Raji (cell line): ENCODE data around the gene SLBP.

Source experiments
- POLR2A ChIP-seq: IDR thresholded peaks from 2 replicates; pipeline ENCODE4 v1.6.1; 2011; ENCODE audit warnings: low read depth, low read length, control low read depth; ENCODE audit not compliant: insufficient read depth

SLBP gene

DNA sequence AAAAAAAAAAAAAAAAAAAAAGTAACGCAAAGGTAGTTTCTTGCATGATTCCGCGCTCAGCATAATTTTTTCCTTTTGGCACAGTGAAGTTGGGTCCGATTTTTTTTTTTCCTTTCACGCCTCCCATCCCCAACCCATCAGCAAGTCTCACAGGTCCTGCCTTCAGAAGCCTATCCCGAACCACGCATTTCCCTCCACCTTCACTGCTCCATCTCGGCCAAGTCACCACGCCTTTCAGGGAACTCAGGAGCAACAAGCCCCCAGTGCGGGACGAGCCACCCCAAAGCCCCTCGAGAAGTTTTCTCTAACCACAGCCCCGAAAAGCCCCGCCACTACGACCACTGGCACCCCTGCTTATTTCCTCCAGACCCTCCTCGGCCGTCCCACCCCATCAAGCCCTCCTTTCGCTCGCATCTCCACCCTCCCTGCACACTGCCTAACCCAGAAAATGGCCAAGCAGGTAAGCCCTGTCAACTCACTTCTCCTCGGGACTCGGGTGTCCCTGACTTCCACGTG, 1.0 kb downstream of the SLBP start:
- no peak for TF ChIP-seq POLR2A

GRCh38 chr4:1708581-1708980, 3.5 kb downstream of the SLBP start:
- TF ChIP-seq POLR2A = no peak

- TF ChIP-seq POLR2A = no peak
These were observed 5.8 kb downstream of the SLBP start for GRCh38 chr4:1706358-1706757.

DNA sequence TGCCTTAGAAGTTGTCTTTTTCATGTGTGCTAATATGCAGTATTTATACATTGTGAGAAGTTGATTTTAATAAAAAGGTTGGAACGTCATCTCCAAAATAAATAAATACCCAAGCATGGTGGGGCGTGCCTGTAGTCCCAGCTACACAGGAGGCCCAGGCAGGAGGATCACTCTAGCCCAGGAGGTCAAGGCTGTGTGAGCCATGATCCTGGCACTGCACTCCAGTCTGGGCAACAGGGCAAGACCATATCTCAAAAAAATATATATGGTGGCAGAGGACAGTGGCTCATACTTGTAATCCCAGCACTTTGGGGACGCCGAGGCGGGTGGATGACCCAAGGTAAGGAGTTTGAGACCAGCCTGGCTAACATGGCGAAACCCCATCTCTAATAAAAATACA, 6.4 kb downstream of the SLBP start:
- no peak for TF ChIP-seq POLR2A

DNA sequence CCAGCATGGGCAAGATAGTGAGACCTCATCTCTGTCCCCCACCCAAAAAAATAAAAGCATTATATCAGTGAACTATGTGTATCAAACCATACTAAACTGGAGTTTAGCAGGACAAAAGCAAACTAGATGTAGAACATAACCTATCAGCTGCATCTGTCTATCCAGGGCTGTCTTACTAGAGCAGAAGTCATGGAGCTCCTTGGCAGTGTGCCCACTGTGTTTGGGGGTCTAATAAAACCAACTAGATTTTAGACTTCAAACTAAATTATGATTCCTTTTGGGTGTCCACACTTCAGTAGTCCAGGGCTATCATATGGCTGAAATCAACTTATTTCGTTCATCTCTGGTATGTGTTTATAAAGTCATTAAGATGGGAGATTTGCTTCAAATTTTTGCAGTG, 8.3 kb downstream of the SLBP start:
- TF ChIP-seq POLR2A = no peak

GRCh38 chr4:1695913-1696312, 16.2 kb downstream of the SLBP start:
- no peak for TF ChIP-seq POLR2A

DNA sequence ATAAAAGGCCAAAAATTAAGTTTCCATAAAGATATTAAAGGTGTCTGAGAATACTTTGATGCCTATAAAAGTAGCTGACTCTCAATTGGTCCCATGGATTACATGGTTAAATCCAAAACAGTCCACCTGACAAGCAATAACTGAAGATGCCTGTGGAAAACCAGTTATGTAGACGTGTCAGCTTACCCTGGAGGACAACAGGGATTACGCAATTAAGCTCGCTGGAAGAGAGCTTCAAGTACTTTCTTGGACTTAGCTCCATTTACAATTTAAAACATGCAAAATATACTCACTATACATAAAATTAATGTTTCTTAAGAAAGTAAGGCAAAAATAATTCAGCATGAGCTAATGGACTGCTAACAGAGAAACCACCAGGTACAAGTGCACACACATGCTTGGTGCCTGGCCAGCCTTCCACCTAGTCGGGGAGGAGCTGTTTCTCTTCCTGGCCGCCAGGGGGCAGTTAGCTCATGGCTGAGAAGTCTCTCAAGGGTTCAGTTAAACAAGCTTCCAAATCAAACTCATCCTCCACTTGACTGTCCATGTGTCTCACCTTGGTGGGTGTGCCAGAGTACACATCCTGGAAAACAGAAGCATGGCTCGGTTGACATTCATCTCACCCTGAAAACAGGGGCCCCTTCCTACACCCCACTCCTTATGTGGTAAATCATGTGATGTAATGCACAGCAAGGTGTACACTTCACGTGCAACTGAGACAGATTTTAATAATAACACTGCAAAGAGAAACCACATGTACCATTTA, 18.8 kb downstream of the SLBP start:
- TF ChIP-seq POLR2A = no peak

- no peak for TF ChIP-seq POLR2A
These were observed 20.3 kb downstream of the SLBP start for GRCh38 chr4:1691737-1692373.

- no peak for TF ChIP-seq POLR2A
These were observed 21.4 kb downstream of the SLBP start for GRCh38 chr4:1690698-1691097.

- TF ChIP-seq POLR2A = no peak
These were observed 25.6 kb downstream of the SLBP start for GRCh38 chr4:1686440-1687036.

- no peak for TF ChIP-seq POLR2A
These were observed 26.6 kb downstream of the SLBP start for GRCh38 chr4:1685235-1686150.

- no peak for TF ChIP-seq POLR2A
These were observed 27.4 kb downstream of the SLBP start for GRCh38 chr4:1684506-1685234.

- TF ChIP-seq POLR2A = no peak
These were observed 28.2 kb downstream of the SLBP start, which contains the start of gene FAM53A for GRCh38 chr4:1683736-1684505. TSS of gene FAM53A (minus strand) at chr4:1684313. CDS start at chr4:1668741, 15,572 bp downstream.
